ENCODE measurements around the gene PALS2. TPM values are rescaled to one million over a fixed set of nuclear protein-coding genes. Genes with fewer than 3 reads are reported as not detected.
A peak's percentile ranks its signal among the peaks of the same experiment; 100 is the strongest.

The PALS2 gene
- total and polyA plus RNA-seq, 2 donors (not counting 3 experiments of a cell fraction or from before 2014, with no cell fraction given) = 4.3 to 23.6 TPM

- TSS peak; percentile 17 for BruUV-seq (replicated peaks)
- peaks cover 45% of the 10 kb centered on the region for H3K79me2 ChIP-seq (ENCODE audit: control insufficient read depth, insufficient read depth, low read length)
- peaks cover 2% of the 10 kb centered on the region for H4K20me1 ChIP-seq (replicated peaks; ENCODE audit: control insufficient read depth, extremely low read depth, insufficient read depth, low read length)
- intact Hi-C loops (cut with micrococcal nuclease) (loop anchor here (5.0 to 10.0 kb wide), 2 partner anchors 153 to 1000 kb away; no protein-coding TSS in a partner anchor), dilution Hi-C loops (cut with MboI; ENCODE audit: extremely low pct_ligation_motif_present, low sequenced_read_pairs) (no loop called here)
- DNase-seq (ENCODE audit: low read depth, low spot score) = peak; percentile 28
- peak overlapping the region; percentile 63 to 73 (median 69) for H3K4me3 ChIP-seq (replicated peaks in 1 of 3; ENCODE audit: insufficient read depth in 1 of 3, low read depth in 1 of 3, low read length in 3 of 3)
- TF ChIP-seq JUN (IDR thresholded peaks at IDR 0.05; ENCODE audit: borderline replicate concordance, insufficient read depth, insufficient read length, low read depth) (no peak), MYC (IDR thresholded peaks at IDR 0.05; ENCODE audit: low read depth, low read length) (no peak), CTCF (IDR thresholded peaks at IDR 0.05; ENCODE audit: extremely low read depth in 1 of 2, insufficient read depth in 1 of 2, low read depth in 1 of 2, low read length in 2 of 2) (no peak), POLR2AphosphoS5 (IDR thresholded peaks at IDR 0.05; ENCODE audit: insufficient read depth, low read depth, low read length) (no peak), EZH2 (IDR thresholded peaks at IDR 0.05; ENCODE audit: borderline replicate concordance, low read depth, low read length, severe bottlenecking) (no peak), FOS (IDR thresholded peaks at IDR 0.05; ENCODE audit: borderline replicate concordance, insufficient read depth, low read length) (no peak), MAX (IDR thresholded peaks at IDR 0.05; ENCODE audit: insufficient read depth, insufficient read length) (no peak), POLR2A (IDR thresholded peaks at IDR 0.05; ENCODE audit: low read depth, low read length) (no peak), GATA2 (IDR thresholded peaks at IDR 0.05; ENCODE audit: insufficient read depth, insufficient read length, low read depth, low read length) (no peak)
- ChIA-PET POLR2A (interaction anchor here (0.8 kb wide), 1 partner anchor 551 kb away, joined by 4 read pairs; no protein-coding TSS in a partner anchor), CTCF (interaction anchor here (0.9 to 8.1 kb wide), 4 partner anchors 81 to 519 kb away, joined by 3 to 134 read pairs (median 12); no protein-coding TSS in a partner anchor)
- no peaks in the 10 kb centered on the region for H3K36me3 ChIP-seq (ENCODE audit: control insufficient read depth in 2 of 2, extremely low read depth in 1 of 2, insufficient read depth in 2 of 2, low read length in 2 of 2)
- no peak for FAIRE-seq
- no peaks in the 10 kb centered on the region for H3K9me1 ChIP-seq (replicated peaks; ENCODE audit: control insufficient read depth, extremely low read depth, insufficient read depth, low read length)
- H3K27me3 ChIP-seq (ENCODE audit: control insufficient read depth in 2 of 2, insufficient read depth in 2 of 2, low read length in 2 of 2) = peaks cover 17 to 19% of the 10 kb centered on the region in 2 experiments
- H3K27ac ChIP-seq (ENCODE audit: insufficient read depth, low read depth, low read length) = peak overlapping the region; percentile 19
- H2AFZ ChIP-seq (ENCODE audit: low read depth, low read length) = peak overlapping the region; percentile 33
- H3K9me3 ChIP-seq (replicated peaks; ENCODE audit: control insufficient read depth, insufficient read depth, low read length) = no peaks in the 10 kb centered on the region
- H3K4me1 ChIP-seq (ENCODE audit: control insufficient read depth, extremely low read depth, insufficient read depth, low read length) = peaks cover 17% of the 10 kb centered on the region
- peak overlapping the region; percentile 62 for H3K9ac ChIP-seq (replicated peaks; ENCODE audit: extremely low read depth, insufficient read depth, low read length)
- H3K4me2 ChIP-seq (ENCODE audit: insufficient read depth, low read length) = peak overlapping the region; percentile 85
Observed at GRCh38 chr7:24574386-24574785, 1.1 kb downstream of the PALS2 start.
